Measurements from ENCODE around the gene ENTHD1.
"Not testable (repeated sequence)": the region's sequence is repeated elsewhere in the genome, so short reads cannot be mapped to it uniquely, and the experiment has no call there.

ENTHD1 gene

DNA sequence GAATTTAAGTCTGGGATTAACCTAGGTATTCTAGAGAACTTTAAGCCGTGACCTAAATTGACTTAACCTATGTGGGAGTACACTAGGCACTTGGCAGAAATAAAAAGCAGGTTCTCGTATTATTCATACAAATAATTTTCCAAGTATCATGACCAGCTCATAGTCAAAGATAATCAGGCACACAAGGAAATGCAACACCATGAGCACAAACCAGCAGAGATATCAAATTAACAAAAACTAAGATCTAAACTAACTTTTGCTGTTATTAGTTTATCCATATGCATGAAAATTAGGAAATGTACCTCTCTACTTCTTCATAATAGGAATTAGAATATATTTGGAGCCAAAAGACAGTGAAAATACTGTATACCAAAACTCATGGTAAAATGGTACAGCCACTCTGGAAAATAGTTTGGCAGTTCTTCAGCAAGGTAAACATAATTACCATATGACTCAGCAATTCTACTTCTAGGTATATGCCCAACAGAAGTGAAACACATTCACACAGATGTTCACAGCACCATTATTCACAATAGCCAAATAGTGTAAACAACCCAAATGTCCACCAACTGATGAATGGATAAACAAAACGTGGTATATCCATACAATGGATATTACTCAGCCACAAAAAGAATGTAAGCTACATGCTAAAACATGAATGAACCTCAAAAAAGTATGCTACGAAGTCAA is 154.1 kb downstream of the ENTHD1 start:
- no peak overlapping the region for H3K4me3 ChIP-seq (ENCODE audit: low read length)
- peaks cover 52% of the 10 kb centered on the region for H3K27me3 ChIP-seq (ENCODE audit: low read depth, low read length)
- H2AFZ ChIP-seq (ENCODE audit: low read depth, low read length) = no peak overlapping the region
- no peak overlapping the region for H3K27ac ChIP-seq (ENCODE audit: low read length)
- TF ChIP-seq, protein P1, sequence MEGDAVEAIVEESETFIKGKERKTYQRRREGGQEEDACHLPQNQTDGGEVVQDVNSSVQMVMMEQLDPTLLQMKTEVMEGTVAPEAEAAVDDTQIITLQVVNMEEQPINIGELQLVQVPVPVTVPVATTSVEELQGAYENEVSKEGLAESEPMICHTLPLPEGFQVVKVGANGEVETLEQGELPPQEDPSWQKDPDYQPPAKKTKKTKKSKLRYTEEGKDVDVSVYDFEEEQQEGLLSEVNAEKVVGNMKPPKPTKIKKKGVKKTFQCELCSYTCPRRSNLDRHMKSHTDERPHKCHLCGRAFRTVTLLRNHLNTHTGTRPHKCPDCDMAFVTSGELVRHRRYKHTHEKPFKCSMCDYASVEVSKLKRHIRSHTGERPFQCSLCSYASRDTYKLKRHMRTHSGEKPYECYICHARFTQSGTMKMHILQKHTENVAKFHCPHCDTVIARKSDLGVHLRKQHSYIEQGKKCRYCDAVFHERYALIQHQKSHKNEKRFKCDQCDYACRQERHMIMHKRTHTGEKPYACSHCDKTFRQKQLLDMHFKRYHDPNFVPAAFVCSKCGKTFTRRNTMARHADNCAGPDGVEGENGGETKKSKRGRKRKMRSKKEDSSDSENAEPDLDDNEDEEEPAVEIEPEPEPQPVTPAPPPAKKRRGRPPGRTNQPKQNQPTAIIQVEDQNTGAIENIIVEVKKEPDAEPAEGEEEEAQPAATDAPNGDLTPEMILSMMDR (IDR thresholded peaks at IDR 0.05; ENCODE audit: low read depth, low read length) = no peak
- no peak for TF ChIP-seq EZH2phosphoT487 (IDR thresholded peaks at IDR 0.05; ENCODE audit: low read depth)
- H3K36me3 ChIP-seq (replicated peaks; ENCODE audit: low read depth, low read length) = no peaks in the 10 kb centered on the region
- H3K4me1 ChIP-seq (ENCODE audit: low read length) = no peaks in the 10 kb centered on the region
- H3K9me3 ChIP-seq (ENCODE audit: insufficient read depth, low read length) = 0 out of 2 replicates have a peak, but pooled peaks cover 6% of the 10 kb centered on the region
- H4K20me1 ChIP-seq (ENCODE audit: insufficient read depth, low read length) = no peaks in the 10 kb centered on the region
- no peaks in the 10 kb centered on the region for H3K79me2 ChIP-seq (ENCODE audit: low read length)
- no peak overlapping the region for H3K4me2 ChIP-seq (ENCODE audit: low read length)
- H3K9ac ChIP-seq (ENCODE audit: low read length) = no peak overlapping the region

DNA sequence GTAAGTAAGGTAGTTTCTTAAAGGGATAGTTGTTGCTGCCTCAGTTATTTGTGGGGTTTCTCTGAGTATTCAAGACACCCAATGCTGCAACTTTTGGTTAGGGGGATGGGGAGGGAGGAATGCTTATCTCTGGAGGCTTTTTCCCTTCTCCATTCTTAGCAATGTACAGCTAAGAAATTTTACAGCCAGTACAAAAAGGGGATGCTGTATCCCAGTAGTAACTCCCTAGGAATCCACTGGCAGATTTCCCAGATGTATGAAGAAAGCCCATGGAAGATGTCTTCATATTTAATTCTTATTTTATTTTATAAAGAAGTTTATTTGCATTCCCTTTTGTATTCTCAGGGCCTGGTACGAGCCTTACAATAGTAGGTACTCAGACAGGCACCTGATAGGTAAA is 154.8 kb downstream of the ENTHD1 start:
- H3K9ac ChIP-seq (ENCODE audit: low read length) = no peak overlapping the region
- TF ChIP-seq, protein P1 (IDR thresholded peaks at IDR 0.05; ENCODE audit: low read depth, low read length) = no peak
- no peak for TF ChIP-seq EZH2phosphoT487 (IDR thresholded peaks at IDR 0.05; ENCODE audit: low read depth)
- no peaks in the 10 kb centered on the region for H3K79me2 ChIP-seq (ENCODE audit: low read length)
- H3K27me3 ChIP-seq (ENCODE audit: low read depth, low read length) = peaks cover 48% of the 10 kb centered on the region
- no peak overlapping the region for H3K4me3 ChIP-seq (ENCODE audit: low read length)
- H3K36me3 ChIP-seq (replicated peaks; ENCODE audit: low read depth, low read length) = no peaks in the 10 kb centered on the region
- H3K27ac ChIP-seq (ENCODE audit: low read length) = no peak overlapping the region
- H3K4me2 ChIP-seq (ENCODE audit: low read length) = no peak overlapping the region
- no peaks in the 10 kb centered on the region for H3K4me1 ChIP-seq (ENCODE audit: low read length)
- no peak overlapping the region for H2AFZ ChIP-seq (ENCODE audit: low read depth, low read length)
- H3K9me3 ChIP-seq (ENCODE audit: insufficient read depth, low read length) = 0 out of 2 replicates have a peak, but pooled peaks cover 6% of the 10 kb centered on the region
- H4K20me1 ChIP-seq (ENCODE audit: insufficient read depth, low read length) = no peaks in the 10 kb centered on the region

DNA sequence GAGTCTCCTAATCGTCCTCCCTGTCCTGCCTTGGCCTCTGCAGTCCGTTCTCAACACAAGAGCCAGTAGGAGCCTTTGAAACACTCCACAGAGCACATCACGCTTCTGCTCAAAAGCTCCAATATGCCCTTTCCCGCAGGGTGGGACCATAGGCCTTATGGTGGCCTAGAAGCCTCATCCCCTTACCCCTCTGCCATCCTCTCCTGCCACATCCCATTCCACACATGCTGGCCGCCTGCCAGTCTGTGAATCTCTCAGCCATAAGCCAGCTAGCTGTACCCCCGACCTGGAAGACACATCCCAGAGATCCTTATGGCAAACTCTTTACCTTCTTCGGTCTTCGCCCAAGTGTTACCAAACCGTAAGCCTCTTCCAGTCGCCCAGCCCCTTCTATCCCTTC is 157.8 kb downstream of the ENTHD1 start:
- no peaks in the 10 kb centered on the region for H3K4me1 ChIP-seq (ENCODE audit: low read length)
- H3K36me3 ChIP-seq (replicated peaks; ENCODE audit: low read depth, low read length) = no peaks in the 10 kb centered on the region
- H3K27me3 ChIP-seq (ENCODE audit: low read depth, low read length) = peaks cover 52% of the 10 kb centered on the region
- no peak overlapping the region for H3K4me3 ChIP-seq (ENCODE audit: low read length)
- 0 out of 2 replicates have a peak, but pooled peaks cover 6% of the 10 kb centered on the region for H3K9me3 ChIP-seq (ENCODE audit: insufficient read depth, low read length)
- H2AFZ ChIP-seq (ENCODE audit: low read depth, low read length) = no peak overlapping the region
- H3K9ac ChIP-seq (ENCODE audit: low read length) = no peak overlapping the region
- TF ChIP-seq, protein P1 (IDR thresholded peaks at IDR 0.05; ENCODE audit: low read depth, low read length) = no peak
- TF ChIP-seq EZH2phosphoT487 (IDR thresholded peaks at IDR 0.05; ENCODE audit: low read depth) = no peak
- H3K27ac ChIP-seq (ENCODE audit: low read length) = no peak overlapping the region
- H3K4me2 ChIP-seq (ENCODE audit: low read length) = no peak overlapping the region
- H3K79me2 ChIP-seq (ENCODE audit: low read length) = no peaks in the 10 kb centered on the region
- no peaks in the 10 kb centered on the region for H4K20me1 ChIP-seq (ENCODE audit: insufficient read depth, low read length)

DNA sequence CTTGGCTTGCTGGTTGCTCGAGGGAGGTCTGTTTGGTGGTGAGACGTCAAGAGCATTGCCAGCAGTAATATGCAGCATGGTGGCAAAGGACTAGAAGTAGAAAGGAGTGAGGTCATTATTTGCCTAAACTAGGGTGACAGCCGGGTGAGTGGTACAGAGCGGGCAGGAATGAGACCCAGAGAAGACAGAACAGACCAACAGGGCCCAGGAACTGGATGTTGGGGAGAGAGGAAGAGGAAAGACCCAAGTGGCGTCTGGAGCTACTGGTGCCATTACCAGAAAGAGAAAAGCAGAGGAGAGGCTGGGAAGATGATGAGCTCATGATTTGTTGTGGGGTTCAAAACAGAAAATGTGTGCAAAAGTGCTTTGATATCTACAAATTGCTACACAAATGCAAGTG is 158.7 kb downstream of the ENTHD1 start:
- no peak overlapping the region for H3K4me2 ChIP-seq (ENCODE audit: low read length)
- peaks cover 52% of the 10 kb centered on the region for H3K27me3 ChIP-seq (ENCODE audit: low read depth, low read length)
- H3K9me3 ChIP-seq (ENCODE audit: insufficient read depth, low read length) = 0 out of 2 replicates have a peak, but pooled peaks cover 6% of the 10 kb centered on the region
- no peaks in the 10 kb centered on the region for H4K20me1 ChIP-seq (ENCODE audit: insufficient read depth, low read length)
- H3K9ac ChIP-seq (ENCODE audit: low read length) = no peak overlapping the region
- H3K4me1 ChIP-seq (ENCODE audit: low read length) = no peaks in the 10 kb centered on the region
- TF ChIP-seq, protein P1 (IDR thresholded peaks at IDR 0.05; ENCODE audit: low read depth, low read length) = no peak
- no peak for TF ChIP-seq EZH2phosphoT487 (IDR thresholded peaks at IDR 0.05; ENCODE audit: low read depth)
- H2AFZ ChIP-seq (ENCODE audit: low read depth, low read length) = no peak overlapping the region
- no peak overlapping the region for H3K27ac ChIP-seq (ENCODE audit: low read length)
- no peaks in the 10 kb centered on the region for H3K79me2 ChIP-seq (ENCODE audit: low read length)
- H3K36me3 ChIP-seq (replicated peaks; ENCODE audit: low read depth, low read length) = no peaks in the 10 kb centered on the region
- H3K4me3 ChIP-seq (ENCODE audit: low read length) = no peak overlapping the region

DNA sequence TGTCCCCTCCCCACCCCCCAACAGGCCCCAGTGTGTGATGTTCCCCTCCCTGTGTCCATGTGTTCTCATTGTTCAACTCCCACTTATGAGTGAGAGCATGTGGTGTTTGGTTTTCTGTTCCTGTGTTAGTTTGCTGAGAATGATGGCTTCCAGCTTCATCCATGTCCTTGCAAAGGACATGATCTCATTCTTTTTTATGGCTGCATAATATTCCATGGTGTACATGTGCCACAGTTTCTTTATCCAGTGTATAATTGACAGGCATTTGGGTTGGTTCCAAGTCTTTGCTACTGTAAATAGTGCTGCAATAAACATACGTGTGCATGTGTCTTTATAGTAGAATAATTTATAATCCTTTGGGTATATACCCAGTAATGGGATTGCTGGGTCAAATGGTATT is 159.5 kb downstream of the ENTHD1 start:
- not testable (repeated sequence) for H3K4me1 ChIP-seq (ENCODE audit: low read length); H3K9ac ChIP-seq (ENCODE audit: low read length); H2AFZ ChIP-seq (ENCODE audit: low read depth, low read length); H3K4me2 ChIP-seq (ENCODE audit: low read length); H3K4me3 ChIP-seq (ENCODE audit: low read length); H4K20me1 ChIP-seq (ENCODE audit: insufficient read depth, low read length); H3K36me3 ChIP-seq (replicated peaks; ENCODE audit: low read depth, low read length); H3K9me3 ChIP-seq (ENCODE audit: insufficient read depth, low read length); H3K79me2 ChIP-seq (ENCODE audit: low read length); H3K27ac ChIP-seq (ENCODE audit: low read length)
- peaks cover 52% of the 10 kb centered on the region for H3K27me3 ChIP-seq (ENCODE audit: low read depth, low read length)

Data from OCI-LY3 (cell line).